Measurements from ENCODE around the gene PIKFYVE.
"Not testable (repeated sequence)": the region's sequence is repeated elsewhere in the genome, so short reads cannot be mapped to it uniquely, and the experiment has no call there.

The PIKFYVE gene

GRCh38 chr2:208304157-208304556 lies 38.1 kb downstream of the PIKFYVE start:
- no peak for DNase-seq

GRCh38 chr2:208304695-208305094 lies 38.6 kb downstream of the PIKFYVE start:
- no peak for DNase-seq

GRCh38 chr2:208306291-208306690 lies 40.2 kb downstream of the PIKFYVE start:
- DNase-seq: no peak

GRCh38 chr2:208311321-208311720 lies 45.3 kb downstream of the PIKFYVE start:
- DNase-seq: no peak

GRCh38 chr2:208311954-208312353 lies 45.9 kb downstream of the PIKFYVE start:
- no peak for DNase-seq

GRCh38 chr2:208315081-208315788 lies 49.2 kb downstream of the PIKFYVE start:
- no peak for DNase-seq

GRCh38 chr2:208318127-208318526 lies 52.1 kb downstream of the PIKFYVE start:
- no peak for DNase-seq

GRCh38 chr2:208319391-208319790 lies 53.3 kb downstream of the PIKFYVE start:
- no peak for DNase-seq

- no peak for DNase-seq
Observed at GRCh38 chr2:208320686-208321085, 54.6 kb downstream of the PIKFYVE start.

- no peak for DNase-seq
Observed at GRCh38 chr2:208326016-208326415, 60.0 kb downstream of the PIKFYVE start.

- no peak for DNase-seq
Observed at GRCh38 chr2:208329485-208329884, 63.4 kb downstream of the PIKFYVE start.

- DNase-seq: no peak
Observed at GRCh38 chr2:208334230-208334629, 68.2 kb downstream of the PIKFYVE start.

GRCh38 chr2:208346756-208347155 lies 80.7 kb downstream of the PIKFYVE start:
- DNase-seq: no peak

- DNase-seq: no peak
Observed at GRCh38 chr2:208350610-208351009, 84.6 kb downstream of the PIKFYVE start.

GRCh38 chr2:208352644-208353567 lies 86.9 kb downstream of the PIKFYVE start:
- no peak for DNase-seq

GRCh38 chr2:208354964-208355381 lies 88.9 kb downstream of the PIKFYVE start:
- DNase-seq: no peak

- DNase-seq: not testable (repeated sequence)
Observed at GRCh38 chr2:208356420-208356819, 90.4 kb downstream of the PIKFYVE start.

- no peak for DNase-seq
Observed at GRCh38 chr2:208356846-208357574, 91.0 kb downstream of the PIKFYVE start.

GRCh38 chr2:208358758-208359631 lies 92.9 kb downstream of the PIKFYVE start:
- no peak for DNase-seq

GRCh38 chr2:208359632-208359986 lies 93.6 kb downstream of the PIKFYVE start:
- DNase-seq: no peak

GRCh38 chr2:208360259-208361076 lies 94.4 kb downstream of the PIKFYVE start:
- no peak for DNase-seq

GRCh38 chr2:208361077-208361441 lies 95.0 kb downstream of the PIKFYVE start:
- no peak for DNase-seq
